Measurements from ENCODE around the gene SNW1.

The SNW1 gene

GRCh38 chr14:77682158-77682553 is 78.8 kb downstream of the SNW1 start:
- TF ChIP-seq FOXP2 (optimal IDR thresholded peaks at IDR 0.05; ENCODE audit: borderline replicate concordance, extremely low read depth, extremely low read length, insufficient read depth): no peak
- TF ChIP-seq TAF1 (IDR thresholded peaks at IDR 0.05; ENCODE audit: borderline replicate concordance, insufficient read depth, low read length): no peak
- TF ChIP-seq REST (IDR thresholded peaks at IDR 0.05; ENCODE audit: insufficient read depth in 1 of 2, low read depth in 2 of 2, low read length in 2 of 2): no peak
- no peak for TF ChIP-seq POLR2AphosphoS5 (IDR thresholded peaks at IDR 0.05; ENCODE audit: low read depth, low read length)
- TF ChIP-seq SIN3A (IDR thresholded peaks at IDR 0.05; ENCODE audit: borderline replicate concordance, insufficient read depth, low read length): no peak

- TF ChIP-seq REST (IDR thresholded peaks at IDR 0.05; ENCODE audit: insufficient read depth in 1 of 2, low read depth in 2 of 2, low read length in 2 of 2) (no peak), FOXP2 (optimal IDR thresholded peaks at IDR 0.05; ENCODE audit: borderline replicate concordance, extremely low read depth, extremely low read length, insufficient read depth) (no peak), POLR2AphosphoS5 (IDR thresholded peaks at IDR 0.05; ENCODE audit: low read depth, low read length) (no peak), SIN3A (IDR thresholded peaks at IDR 0.05; ENCODE audit: borderline replicate concordance, insufficient read depth, low read length) (no peak), TAF1 (IDR thresholded peaks at IDR 0.05; ENCODE audit: borderline replicate concordance, insufficient read depth, low read length) (no peak)
Observed at GRCh38 chr14:77681196-77682157, 79.5 kb downstream of the SNW1 start.

- TF ChIP-seq POLR2AphosphoS5 (IDR thresholded peaks at IDR 0.05; ENCODE audit: low read depth, low read length): no peak
- no peak for TF ChIP-seq FOXP2 (optimal IDR thresholded peaks at IDR 0.05; ENCODE audit: borderline replicate concordance, extremely low read depth, extremely low read length, insufficient read depth)
- TF ChIP-seq SIN3A (IDR thresholded peaks at IDR 0.05; ENCODE audit: borderline replicate concordance, insufficient read depth, low read length): no peak
- TF ChIP-seq TAF1 (IDR thresholded peaks at IDR 0.05; ENCODE audit: borderline replicate concordance, insufficient read depth, low read length): no peak
- no peak for TF ChIP-seq REST (IDR thresholded peaks at IDR 0.05; ENCODE audit: insufficient read depth in 1 of 2, low read depth in 2 of 2, low read length in 2 of 2)
Observed at GRCh38 chr14:77674931-77675330, 86.0 kb downstream of the SNW1 start.

GRCh38 chr14:77673193-77673592 is 87.8 kb downstream of the SNW1 start:
- TF ChIP-seq SIN3A (IDR thresholded peaks at IDR 0.05; ENCODE audit: borderline replicate concordance, insufficient read depth, low read length) (no peak), FOXP2 (optimal IDR thresholded peaks at IDR 0.05; ENCODE audit: borderline replicate concordance, extremely low read depth, extremely low read length, insufficient read depth) (no peak), TAF1 (IDR thresholded peaks at IDR 0.05; ENCODE audit: borderline replicate concordance, insufficient read depth, low read length) (no peak), POLR2AphosphoS5 (IDR thresholded peaks at IDR 0.05; ENCODE audit: low read depth, low read length) (no peak), REST (IDR thresholded peaks at IDR 0.05; ENCODE audit: insufficient read depth in 1 of 2, low read depth in 2 of 2, low read length in 2 of 2) (no peak)
